Right lung (tissue), 5 donors: Measurements from ENCODE around the gene CPNE7. TPM values are rescaled to one million over a fixed set of nuclear protein-coding genes. Genes with fewer than 3 reads are reported as not detected.

Experiments used
- polyA plus RNA-seq, 5 donors: library from polyadenylated mRNA; unstranded; fragments of 120-200 nt; gene quantifications; one replicate each; pipeline versions ENCODE4 v1.2.1 to v1.2.3, GENCODE V29; 2013; ENCODE audit warnings: inconsistent platforms in 1 of 5, low replicate concordance in 1 of 5; ENCODE audit not compliant: insufficient read length in 5 of 5, insufficient read depth in 1 of 5

CPNE7 gene
- polyA plus RNA-seq, 5 donors, result 0.26 to 0.76 (median 0.33) TPM; not detected in 1

Other genes with a start within 250 kb of the CPNE7 start
- gene ANKRD11, start 85.2 kb upstream of the CPNE7 start, polyA plus RNA-seq, result 100 to 1,000 TPM in 1 of 5 donors, 10 to 100 TPM in 4; 82.4 to 104 (median 91.2) TPM
- 100 to 1,000 TPM in 4 of 5 donors, 10 to 100 TPM in 1; 100.0 to 129 (median 121) TPM for gene SPG7, start 67.4 kb upstream of the CPNE7 start, polyA plus RNA-seq
- 1,000 to 10,000 TPM; 2,126 to 4,007 (median 2,543) TPM for gene RPL13, start 15.1 kb upstream of the CPNE7 start, polyA plus RNA-seq
- gene DPEP1, start 37.9 kb downstream of the CPNE7 start, polyA plus RNA-seq, result 10 to 100 TPM in 1 of 5 donors, 1 to 10 TPM in 4; 4.6 to 13.1 (median 7.0) TPM
- gene CHMP1A, start 82.0 kb downstream of the CPNE7 start, polyA plus RNA-seq, result 10 to 100 TPM; 47.5 to 97.3 (median 66.4) TPM
- gene SPATA33, start 82.1 kb downstream of the CPNE7 start, polyA plus RNA-seq, result 10 to 100 TPM; 12.3 to 16.1 (median 14.2) TPM
- 100 to 1,000 TPM in 3 of 5 donors, 10 to 100 TPM in 2; 80.3 to 139 (median 102) TPM for gene CDK10, start 110.9 kb downstream of the CPNE7 start, polyA plus RNA-seq
- 1 to 10 TPM; 1.9 to 7.1 (median 3.4) TPM for gene SPATA2L, start 125.9 kb downstream of the CPNE7 start, polyA plus RNA-seq
- 10 to 100 TPM in 3 of 5 donors, 1 to 10 TPM in 2; 7.7 to 17.1 (median 11.1) TPM for gene VPS9D1, start 145.1 kb downstream of the CPNE7 start, polyA plus RNA-seq
- 10 to 100 TPM; 22.3 to 36.5 (median 30.2) TPM for gene ZNF276, start 145.8 kb downstream of the CPNE7 start, polyA plus RNA-seq
- gene FANCA, start 240.9 kb downstream of the CPNE7 start, polyA plus RNA-seq, result 10 to 100 TPM; 17.8 to 35.9 (median 30.2) TPM